Measurements from ENCODE around the gene NOTUM.

NOTUM gene

DNA sequence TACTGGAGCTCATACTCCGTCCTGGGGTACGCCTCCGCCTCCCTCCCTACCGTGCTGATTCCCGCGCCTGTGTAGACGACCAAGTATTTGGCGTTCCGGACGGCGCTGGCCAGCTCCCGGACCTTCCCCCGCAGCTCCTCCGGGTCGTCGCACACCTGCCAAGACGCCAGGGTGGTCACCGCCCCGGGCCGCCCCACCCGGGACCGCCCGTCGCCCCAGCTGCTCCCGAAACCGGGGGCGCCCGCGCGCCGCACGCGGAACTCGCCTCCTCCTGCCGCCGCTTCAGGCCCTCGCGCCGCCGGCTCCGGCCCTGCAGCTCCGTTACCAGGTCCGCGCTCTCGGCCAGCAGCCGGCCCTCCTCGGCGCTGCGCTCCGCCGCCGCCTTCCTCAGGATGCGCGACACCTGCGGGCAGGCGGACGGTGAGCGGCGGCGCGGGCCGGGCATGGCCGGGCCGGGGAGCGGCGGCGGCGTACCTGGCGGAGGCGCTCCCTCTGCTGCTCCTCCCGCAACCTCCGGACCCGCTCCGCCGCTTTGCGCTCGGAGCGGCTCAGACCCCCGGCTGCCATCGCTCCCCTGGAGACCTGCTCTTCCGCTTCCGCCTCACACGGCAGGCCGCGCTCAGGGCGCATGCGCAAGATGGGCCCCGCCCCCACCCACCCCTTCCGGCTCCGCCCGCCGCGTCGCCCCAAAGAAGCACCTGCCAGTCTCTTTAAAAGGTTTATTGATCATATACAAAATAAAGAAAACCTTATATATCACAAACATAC, 43.2 kb downstream of the NOTUM start, which contains the start of gene SIRT7:
SIRT7 (minus strand) TSS at position 612 of the 768 bp plus-strand sequence; CDS start at position 567, 45 bp downstream.
- Histone ChIP-seq H3K27ac (peak within 1 kb of the TSS; percentile 95), H3K4me3 (ENCODE audit: low read depth in 1 of 2, low read length in 1 of 2) (peak within 1 kb of the TSS; percentile 71 to 89), H3K27me3 (no peaks in the 10 kb centered on the region), H3K9me3 (no peaks in the 10 kb centered on the region), H3K36me3 (peaks cover 48% of the 10 kb centered on the region), H3K4me1 (ENCODE audit: control insufficient read depth in 1 of 2, insufficient read depth in 1 of 2, low read depth in 1 of 2, low read length in 1 of 2) (peaks cover 69% of the 10 kb centered on the region in 2 experiments)
- TF ChIP-seq, protein P1, sequence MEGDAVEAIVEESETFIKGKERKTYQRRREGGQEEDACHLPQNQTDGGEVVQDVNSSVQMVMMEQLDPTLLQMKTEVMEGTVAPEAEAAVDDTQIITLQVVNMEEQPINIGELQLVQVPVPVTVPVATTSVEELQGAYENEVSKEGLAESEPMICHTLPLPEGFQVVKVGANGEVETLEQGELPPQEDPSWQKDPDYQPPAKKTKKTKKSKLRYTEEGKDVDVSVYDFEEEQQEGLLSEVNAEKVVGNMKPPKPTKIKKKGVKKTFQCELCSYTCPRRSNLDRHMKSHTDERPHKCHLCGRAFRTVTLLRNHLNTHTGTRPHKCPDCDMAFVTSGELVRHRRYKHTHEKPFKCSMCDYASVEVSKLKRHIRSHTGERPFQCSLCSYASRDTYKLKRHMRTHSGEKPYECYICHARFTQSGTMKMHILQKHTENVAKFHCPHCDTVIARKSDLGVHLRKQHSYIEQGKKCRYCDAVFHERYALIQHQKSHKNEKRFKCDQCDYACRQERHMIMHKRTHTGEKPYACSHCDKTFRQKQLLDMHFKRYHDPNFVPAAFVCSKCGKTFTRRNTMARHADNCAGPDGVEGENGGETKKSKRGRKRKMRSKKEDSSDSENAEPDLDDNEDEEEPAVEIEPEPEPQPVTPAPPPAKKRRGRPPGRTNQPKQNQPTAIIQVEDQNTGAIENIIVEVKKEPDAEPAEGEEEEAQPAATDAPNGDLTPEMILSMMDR (IDR thresholded peaks at IDR 0.05): peak; percentile 10

DNA sequence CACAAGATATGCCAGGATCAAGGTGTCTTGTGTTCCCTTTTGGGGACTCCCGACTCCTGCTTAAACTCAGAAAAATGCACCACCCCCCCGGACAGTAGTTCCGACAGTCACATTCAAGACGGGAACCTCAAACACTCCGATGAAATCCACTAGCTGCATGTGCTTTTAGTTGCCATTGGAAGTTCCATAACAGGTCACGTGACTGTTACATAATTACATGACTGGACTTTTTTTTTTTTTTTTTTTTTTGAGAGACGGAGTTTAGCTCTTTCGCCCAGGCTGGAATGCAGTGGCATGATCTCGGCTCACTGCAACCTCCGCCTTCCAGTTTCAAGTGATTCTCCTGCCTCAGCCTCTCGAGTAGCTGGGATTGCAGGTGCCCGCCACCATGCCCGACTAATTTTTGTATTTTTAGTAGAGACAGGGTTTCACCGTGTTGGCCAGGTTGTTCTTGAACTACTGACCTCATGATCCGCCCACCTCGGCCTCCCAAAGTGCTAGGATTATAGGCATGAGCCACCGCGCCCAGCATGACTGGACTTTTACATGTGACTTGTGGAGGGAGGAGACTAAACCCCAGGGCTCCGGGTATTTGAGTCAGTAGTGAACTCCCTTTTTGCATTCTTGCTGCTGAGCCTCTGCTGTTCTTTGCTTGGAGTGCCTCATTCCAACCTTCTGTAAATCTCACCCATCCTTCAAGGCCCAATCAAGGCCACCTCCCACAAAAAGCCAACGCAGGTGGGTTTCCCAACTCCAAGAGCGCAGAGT, 44.6 kb downstream of the NOTUM start:
- TF ChIP-seq, protein P1 (IDR thresholded peaks at IDR 0.05): no peak
- Histone ChIP-seq H3K36me3 (peaks cover 59% of the 10 kb centered on the region), H3K9me3 (no peaks in the 10 kb centered on the region), H3K27ac (peak overlapping the region; percentile 95), H3K4me3 (ENCODE audit: low read depth in 1 of 2, low read length in 1 of 2) (peak overlapping the region; percentile 71 to 89), H3K4me1 (ENCODE audit: control insufficient read depth in 1 of 2, insufficient read depth in 1 of 2, low read depth in 1 of 2, low read length in 1 of 2) (peaks cover 58 to 63% of the 10 kb centered on the region in 2 experiments), H3K27me3 (no peaks in the 10 kb centered on the region)

DNA sequence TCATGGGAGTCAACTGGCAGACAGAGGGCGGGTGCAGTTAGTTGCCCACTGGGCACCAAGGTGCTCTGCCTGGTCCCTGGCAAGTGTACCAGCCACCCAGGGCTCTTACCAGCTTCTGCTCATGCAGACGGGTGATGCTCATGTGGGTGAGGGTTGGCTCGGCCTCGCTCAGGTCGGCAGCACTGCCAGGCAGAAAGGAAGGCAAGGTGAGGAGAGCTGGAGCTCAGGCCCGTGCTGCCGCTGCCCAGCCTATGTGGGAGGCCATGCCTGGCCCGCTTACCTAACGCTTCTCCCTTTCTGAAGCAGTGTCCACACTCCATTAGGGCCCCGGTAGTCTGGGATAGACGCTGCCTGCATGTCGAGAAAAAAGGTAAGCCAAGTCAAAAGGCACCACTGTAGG, 45.7 kb downstream of the NOTUM start:
- H3K36me3 ChIP-seq: peaks cover 59% of the 10 kb centered on the region
- no peak overlapping the region for H3K4me3 ChIP-seq (ENCODE audit: low read depth in 1 of 2, low read length in 1 of 2)

DNA sequence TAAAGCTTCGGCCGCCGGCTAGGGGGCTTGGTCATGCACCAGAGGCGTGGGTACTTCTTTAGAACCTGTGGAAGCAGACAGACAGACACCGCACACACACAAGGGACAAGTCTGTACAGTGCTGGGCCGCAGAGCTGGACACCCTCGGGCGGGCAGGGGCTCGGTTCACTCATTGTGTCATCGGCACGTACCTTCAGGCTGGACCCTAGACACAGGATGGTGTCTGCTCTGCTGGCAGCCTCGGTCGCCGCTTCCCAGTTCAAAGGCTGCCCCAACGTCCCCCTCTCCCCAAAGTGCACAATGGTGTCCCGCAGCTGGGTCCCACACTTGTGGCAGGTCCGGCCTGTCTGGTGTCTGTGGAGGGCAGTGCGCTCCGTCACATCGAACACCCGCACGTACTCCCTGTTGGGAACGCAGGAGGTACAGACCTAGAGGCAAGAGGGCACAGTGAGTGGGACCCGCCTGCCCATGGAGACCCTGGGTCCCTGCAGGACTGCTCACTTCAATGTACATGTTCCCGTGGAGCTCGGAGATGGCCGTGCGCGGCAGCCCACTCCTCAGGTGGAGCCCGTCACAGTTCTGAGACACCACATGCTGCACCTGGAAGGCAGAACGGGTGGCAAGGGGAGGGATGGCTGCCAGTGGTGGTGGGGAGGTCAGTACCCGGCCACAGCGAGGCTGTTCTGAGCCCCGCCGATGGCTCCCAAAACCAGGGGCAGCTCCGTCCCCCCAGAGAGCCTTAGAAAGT, 46.7 kb downstream of the NOTUM start:
- no peak overlapping the region for H3K4me3 ChIP-seq (ENCODE audit: low read depth in 1 of 2, low read length in 1 of 2)
- TF ChIP-seq, protein P1 (IDR thresholded peaks at IDR 0.05): no peak
- H3K9me3 ChIP-seq: no peaks in the 10 kb centered on the region
- H3K36me3 ChIP-seq: peaks cover 56% of the 10 kb centered on the region
- H3K27ac ChIP-seq: no peak overlapping the region
- peaks cover 54% of the 10 kb centered on the region in 2 experiments for H3K4me1 ChIP-seq (ENCODE audit: control insufficient read depth in 1 of 2, insufficient read depth in 1 of 2, low read depth in 1 of 2, low read length in 1 of 2)
- H3K27me3 ChIP-seq: peaks cover 4% of the 10 kb centered on the region

More for the DNA sequence above, 45.7 kb downstream of the NOTUM start:
- H3K27ac ChIP-seq: no peak overlapping the region
- no peaks in the 10 kb centered on the region for H3K9me3 ChIP-seq
- TF ChIP-seq, protein P1 (IDR thresholded peaks at IDR 0.05): no peak
- peaks cover 1% of the 10 kb centered on the region for H3K27me3 ChIP-seq
- H3K4me1 ChIP-seq (ENCODE audit: control insufficient read depth in 1 of 2, insufficient read depth in 1 of 2, low read depth in 1 of 2, low read length in 1 of 2): peaks cover 54 to 59% of the 10 kb centered on the region in 2 experiments

DNA sequence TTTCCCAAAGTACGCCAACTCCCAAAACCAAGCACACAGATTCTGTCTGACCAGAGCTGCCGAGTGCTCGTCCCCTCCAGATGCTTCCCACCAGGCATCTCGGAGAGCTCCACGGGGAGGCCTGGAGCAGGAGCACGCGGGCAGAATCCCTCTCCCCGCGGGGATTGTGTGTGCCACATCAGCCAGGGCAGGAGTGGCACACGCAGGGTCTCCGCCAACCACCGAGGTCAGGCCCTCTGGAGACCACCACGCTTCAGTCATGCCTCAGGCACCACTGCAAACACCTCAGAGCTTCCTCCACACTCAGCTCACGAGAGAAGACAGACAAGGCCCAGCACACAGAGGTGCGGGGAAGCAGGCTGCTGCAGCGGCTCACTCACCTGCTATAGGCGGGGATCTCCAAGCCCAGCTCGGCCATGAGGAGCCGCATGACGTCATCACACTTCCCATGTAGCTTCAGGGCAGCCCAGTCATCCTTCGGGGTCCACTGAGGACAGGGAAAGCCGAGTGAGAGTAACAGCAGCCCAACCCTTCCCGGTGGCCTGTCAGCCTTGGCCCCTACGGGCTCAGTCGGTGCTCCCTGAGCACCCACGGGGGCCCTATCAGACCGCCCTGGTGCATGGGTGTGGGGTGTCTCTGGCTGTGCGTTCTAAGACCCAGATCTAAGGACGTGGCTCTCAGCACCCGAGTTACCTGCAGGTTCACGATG, 47.4 kb downstream of the NOTUM start:
- H3K36me3 ChIP-seq: peaks cover 51% of the 10 kb centered on the region
- peaks cover 47 to 50% of the 10 kb centered on the region in 2 experiments for H3K4me1 ChIP-seq (ENCODE audit: control insufficient read depth in 1 of 2, insufficient read depth in 1 of 2, low read depth in 1 of 2, low read length in 1 of 2)
- H3K9me3 ChIP-seq: no peaks in the 10 kb centered on the region
- TF ChIP-seq, protein P1 (IDR thresholded peaks at IDR 0.05): no peak
- H3K27ac ChIP-seq: no peak overlapping the region
- no peak overlapping the region for H3K4me3 ChIP-seq (ENCODE audit: low read depth in 1 of 2, low read length in 1 of 2)
- H3K27me3 ChIP-seq: peaks cover 4% of the 10 kb centered on the region

All from neutrophil (primary cell).